K562 (cell line): ENCODE measurements around the gene BLOC1S4. TPM values are rescaled to one million over a fixed set of nuclear protein-coding genes. Genes with fewer than 3 reads are reported as not detected.

Experiments used
- BRD9 ChIP-seq: fragments of 450-650 bp; IDR thresholded peaks from 2 replicates; pipeline ENCODE4 v1.6.1; 2018; ENCODE audit warnings: low read depth; ENCODE audit not compliant: partially characterized antibody
- CEBPG ChIP-seq, 3 experiments: fragments of 200-800 bp in 1 of 3; sonication (Bioruptor generic) in 1 of 3; sonication (generic) in 1 of 3; formaldehyde crosslinking in 1 of 3; IDR thresholded peaks in 2 of 3; conservative IDR thresholded peaks in 1 of 3; 2 replicates each; pipeline versions ENCODE4 v1.6.1 to v1.8.0; 2016 to 2022; ENCODE audit warnings: missing compliant biosample characterization in 2 of 3, missing genetic modification characterization in 2 of 3, mild to moderate bottlenecking in 1 of 3, missing genetic modification reagents in 1 of 3
- CTCF ChIP-seq, 3 experiments: IDR thresholded peaks in 2 of 3; conservative IDR thresholded peaks in 1 of 3; 2 replicates each; pipeline ENCODE4 v1.5.1; 2011 to 2012; ENCODE audit warnings: low read length in 3 of 3, mild to moderate bottlenecking in 3 of 3, control low read depth in 2 of 3, improper control_type of control experiment in 1 of 3, inconsistent platforms in 1 of 3, low read depth in 1 of 3, mixed read lengths in 1 of 3, moderate library complexity in 1 of 3; ENCODE audit not compliant: insufficient read depth in 2 of 3
- CUX1 ChIP-seq: fragments of 200-800 bp; sonication (Bioruptor generic); IDR thresholded peaks from 2 replicates; pipeline ENCODE4 v1.6.1; 2016; ENCODE audit warnings: missing genetic modification characterization, missing compliant biosample characterization
- FOXK2 ChIP-seq, 2 experiments: fragments of 450-650 bp; IDR thresholded peaks in 1 of 2; conservative IDR thresholded peaks in 1 of 2; 2 replicates each; pipeline ENCODE4 v1.6.1; 2016; ENCODE audit warnings: low read depth in 2 of 2, mild to moderate bottlenecking in 1 of 2
- HDAC1 ChIP-seq, 2 experiments: fragments of 450-650 bp; IDR thresholded peaks; 2 replicates each; pipeline ENCODE4 v1.6.1; 2016 to 2017; ENCODE audit warnings: inconsistent platforms in 1 of 2, mild to moderate bottlenecking in 1 of 2, moderate library complexity in 1 of 2
- KLF13 ChIP-seq: fragments of 450-650 bp; IDR thresholded peaks from 2 replicates; pipeline ENCODE4 v1.6.1; 2016; ENCODE audit warnings: missing genetic modification characterization, low read depth, mild to moderate bottlenecking, missing compliant biosample characterization, moderate library complexity, borderline replicate concordance
- MYC ChIP-seq, 2 experiments: fragments of 250-450 bp in 1 of 2; sonication (Bioruptor Pico) in 1 of 2; IDR thresholded peaks; 2 replicates each; pipeline versions ENCODE4 v1.5.1 to v1.6.1; 2012 to 2021; ENCODE audit warnings: low read depth in 2 of 2, borderline replicate concordance in 1 of 2, improper control_type of control experiment in 1 of 2, low read length in 1 of 2, mild to moderate bottlenecking in 1 of 2, moderate library complexity in 1 of 2
- NELFE ChIP-seq: IDR thresholded peaks from 2 replicates; pipeline ENCODE4 v1.6.1; 2011; ENCODE audit warnings: mild to moderate bottlenecking; ENCODE audit not compliant: insufficient read depth, insufficient read length
- POLR3A ChIP-seq: IDR thresholded peaks from 2 replicates; pipeline ENCODE4 v1.6.1; 2011; ENCODE audit warnings: borderline replicate concordance, mild to moderate bottlenecking, moderate library complexity; ENCODE audit not compliant: insufficient read length, insufficient read depth; ENCODE audit errors: extremely low read depth
- SMAD3 ChIP-seq: fragments of 450-650 bp; formaldehyde crosslinking; conservative IDR thresholded peaks from 2 replicates; pipeline ENCODE4 v1.4.0; 2020; ENCODE audit warnings: mild to moderate bottlenecking
- ZNF224 ChIP-seq: sonication (generic); formaldehyde crosslinking; IDR thresholded peaks from 2 replicates; pipeline ENCODE4 v1.8.0; 2022; ENCODE audit warnings: mild to moderate bottlenecking, missing genetic modification reagents
- ZNF449 ChIP-seq: fragments of 250-450 bp; sonication (Bioruptor Pico); IDR thresholded peaks from 2 replicates; pipeline ENCODE4 v1.8.0; 2022; ENCODE audit warnings: moderate library complexity, mild to moderate bottlenecking, inconsistent platforms
- ZSCAN32 ChIP-seq: fragments of 450-650 bp; formaldehyde crosslinking; IDR thresholded peaks from 2 replicates; pipeline ENCODE4 v1.4.0; 2020; ENCODE audit warnings: mild to moderate bottlenecking, moderate library complexity
- polyA plus RNA-seq, 8 experiments: library from polyadenylated mRNA; depleted of rRNA in 4 of 8; stranded (reverse) in 5 of 8; unstranded in 3 of 8; fragments of >200 nt; fragmentation: Nextera tagmentation in 2 of 8; fragmentation: Illumina TruSeq in 1 of 8; extraction: Ambion mirVana in 2 of 8; extraction: Trizol in 1 of 8; gene quantifications; 2 replicates each; pipeline versions ENCODE4 v1.2.1 to v1.2.3, GENCODE V29; 2011 to 2014; ENCODE audit warnings: inconsistent platforms in 1 of 8, missing spikeins in 1 of 8
- total RNA-seq, 7 experiments: library from RNA; depleted of rRNA in 6 of 7; stranded (reverse); fragments of >200 nt in 6 of 7; fragmentation: Illumina TruSeq in 2 of 7; extraction: Trizol in 2 of 7; gene quantifications; 2 replicates each; pipeline versions ENCODE4 v1.2.1 to v1.2.3, GENCODE V29; 2011 to 2021; ENCODE audit warnings: low replicate concordance in 1 of 7

BLOC1S4 gene
- total and polyA plus RNA-seq, 9 of the 15 experiments (the other 6 are each of a cell fraction or from before 2014, with no cell fraction given): 3.1 to 31.6 (median 11.2) TPM

GRCh38 chr4:6676722-6677558 lies 39.0 kb upstream of the BLOC1S4 start (continued):
- TF ChIP-seq MYC (IDR thresholded peaks at IDR 0.05; ENCODE audit: low read depth, low read length) (no peak), MYC (CRISPR knock-in tag; IDR thresholded peaks at IDR 0.05; ENCODE audit: borderline replicate concordance, low read depth) (no peak), BRD9 (no peak), KLF13 (no peak), CUX1 (CRISPR knock-in tag) (no peak), POLR3A (no peak), CEBPG (CRISPR knock-in tag; IDR thresholded peaks at IDR 0.05) (no peak), CEBPG (tag; conservative IDR thresholded peaks at IDR 0.05 in 1 of 2, IDR thresholded peaks at IDR 0.05 in 1 of 2) (no peak), NELFE (no peak), ZNF449 (CRISPR knock-in tag) (no peak), HDAC1 (IDR thresholded peaks at IDR 0.05) (0 out of 4 replicates have a peak, but pooled peaks of 1 of the 2 experiments have one; percentile 45), CTCF (IDR thresholded peaks at IDR 0.05 in 2 of 3, conservative IDR thresholded peaks at IDR 0.05 in 1 of 3; ENCODE audit: insufficient read depth in 2 of 3, low read depth in 1 of 3, low read length in 3 of 3) (no peak; a peak in 1 of 6 replicates), FOXK2 (conservative IDR thresholded peaks at IDR 0.05 in 1 of 2, IDR thresholded peaks at IDR 0.05 in 1 of 2; ENCODE audit: low read depth in 2 of 2) (no peak; a peak in 1 of 4 replicates), ZNF224 (CRISPR knock-in tag) (no peak), ZSCAN32 (CRISPR knock-in tag) (no peak), SMAD3 (CRISPR knock-in tag) (no peak)
